ENCODE data around the gene ATAD3B. TPM values are rescaled to one million over a fixed set of nuclear protein-coding genes. Genes with fewer than 3 reads are reported as not detected.

The ATAD3B gene
- total RNA-seq, 2 donors from 2014 or later: 16.8 to 26.9 TPM

DNA sequence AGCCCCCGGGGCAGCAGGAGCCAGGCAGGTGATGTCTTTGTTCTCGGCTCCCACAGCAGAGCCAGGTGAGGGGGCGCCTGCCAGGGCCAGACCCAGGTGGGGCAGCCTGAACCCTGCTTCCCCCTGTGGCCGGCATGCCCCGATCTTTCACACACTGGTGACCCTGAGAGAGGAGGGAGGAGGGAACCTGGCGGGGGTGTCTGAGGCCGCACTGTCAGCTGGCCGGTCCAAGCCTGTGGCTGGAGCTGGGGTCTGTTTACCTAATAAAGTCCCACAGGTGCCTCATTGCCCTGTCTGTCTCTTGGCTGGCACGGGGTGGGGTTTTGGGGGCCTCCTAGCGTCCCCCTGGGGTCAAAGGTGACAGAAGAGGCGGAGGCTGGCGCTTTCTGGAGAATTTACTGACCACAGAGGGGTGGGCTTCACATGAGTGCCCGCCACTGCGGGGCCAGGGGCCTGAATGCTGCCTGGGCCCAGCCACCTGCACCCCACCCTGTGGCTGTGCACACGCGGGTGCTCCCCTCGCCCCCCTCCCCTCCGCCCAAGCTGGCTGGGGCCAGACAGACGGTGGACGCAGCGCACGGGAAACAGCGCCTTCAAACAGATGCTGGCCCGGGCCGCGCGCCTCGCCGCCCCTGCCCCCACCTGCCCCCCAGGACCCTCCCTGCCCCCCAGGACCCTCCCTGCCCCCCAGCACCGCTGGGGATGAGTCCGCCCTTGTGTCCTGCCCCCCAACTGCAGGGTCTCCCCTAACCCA, 63.0 kb downstream of the ATAD3B start:
- no peaks in the 10 kb centered on the region for H3K9me3 ChIP-seq
- no peak for DNase-seq (ENCODE audit: low spot score)
- H3K4me1 ChIP-seq (replicated peaks): peaks cover 4% of the 10 kb centered on the region
- intact Hi-C loops (cut with DNase I): no loop called here
- H3K4me3 ChIP-seq: no peak overlapping the region
- no peak overlapping the region for H3K27ac ChIP-seq
- no peaks in the 10 kb centered on the region for H3K36me3 ChIP-seq
- TF ChIP-seq POLR2AphosphoS5 (IDR thresholded peaks at IDR 0.05) (no peak), POLR2A (IDR thresholded peaks at IDR 0.05) (no peak)
- TF ChIP-seq, protein P1, sequence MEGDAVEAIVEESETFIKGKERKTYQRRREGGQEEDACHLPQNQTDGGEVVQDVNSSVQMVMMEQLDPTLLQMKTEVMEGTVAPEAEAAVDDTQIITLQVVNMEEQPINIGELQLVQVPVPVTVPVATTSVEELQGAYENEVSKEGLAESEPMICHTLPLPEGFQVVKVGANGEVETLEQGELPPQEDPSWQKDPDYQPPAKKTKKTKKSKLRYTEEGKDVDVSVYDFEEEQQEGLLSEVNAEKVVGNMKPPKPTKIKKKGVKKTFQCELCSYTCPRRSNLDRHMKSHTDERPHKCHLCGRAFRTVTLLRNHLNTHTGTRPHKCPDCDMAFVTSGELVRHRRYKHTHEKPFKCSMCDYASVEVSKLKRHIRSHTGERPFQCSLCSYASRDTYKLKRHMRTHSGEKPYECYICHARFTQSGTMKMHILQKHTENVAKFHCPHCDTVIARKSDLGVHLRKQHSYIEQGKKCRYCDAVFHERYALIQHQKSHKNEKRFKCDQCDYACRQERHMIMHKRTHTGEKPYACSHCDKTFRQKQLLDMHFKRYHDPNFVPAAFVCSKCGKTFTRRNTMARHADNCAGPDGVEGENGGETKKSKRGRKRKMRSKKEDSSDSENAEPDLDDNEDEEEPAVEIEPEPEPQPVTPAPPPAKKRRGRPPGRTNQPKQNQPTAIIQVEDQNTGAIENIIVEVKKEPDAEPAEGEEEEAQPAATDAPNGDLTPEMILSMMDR (IDR thresholded peaks at IDR 0.05): no peak
- no peaks in the 10 kb centered on the region for H3K27me3 ChIP-seq (replicated peaks; ENCODE audit: insufficient read depth)
- 83% methylated on average over 19 of the region's 31 CpGs for WGBS

DNA sequence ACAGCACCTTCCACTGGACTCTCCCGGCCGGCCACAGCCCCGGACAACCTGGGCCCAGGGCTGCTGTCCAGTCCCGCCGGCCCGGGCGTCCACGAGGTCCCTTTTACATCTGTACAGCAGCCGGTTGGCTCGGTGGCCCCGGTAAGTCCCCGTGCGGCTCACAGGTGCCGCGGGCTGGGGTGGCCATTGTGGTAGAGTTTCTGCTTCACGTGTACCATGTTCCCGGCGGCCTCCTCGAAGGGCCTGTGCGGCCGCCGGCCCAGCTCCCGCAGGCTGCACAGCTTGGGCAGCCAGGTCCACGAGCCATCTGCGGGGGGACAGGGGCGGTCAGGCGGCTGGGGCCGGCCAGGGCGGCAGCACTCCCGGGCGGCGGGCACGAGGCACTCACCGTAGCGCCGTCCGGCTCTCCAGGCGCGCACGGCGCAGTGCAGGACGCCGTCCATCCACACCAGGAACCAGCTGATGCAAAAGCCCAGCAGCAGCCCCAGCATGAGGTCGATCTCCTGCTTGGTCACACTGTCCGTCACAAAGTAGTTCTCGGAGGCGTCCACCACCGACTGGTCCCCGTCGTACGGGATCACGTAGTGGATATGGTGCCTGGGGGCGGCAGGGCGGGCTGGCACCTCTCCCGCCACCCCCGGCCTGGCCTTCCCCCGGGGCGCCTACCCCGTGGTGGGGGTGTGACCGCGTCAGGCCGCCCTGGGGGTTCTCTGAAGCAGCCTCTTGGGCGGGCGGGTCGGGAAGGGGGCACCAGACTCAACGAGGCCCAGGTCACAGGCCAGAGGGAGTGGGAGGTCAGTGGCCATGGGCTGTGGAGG, 63.8 kb downstream of the ATAD3B start:
- Histone ChIP-seq H3K4me1 (replicated peaks) (peaks cover 4% of the 10 kb centered on the region), H3K4me3 (no peak overlapping the region), H3K36me3 (no peaks in the 10 kb centered on the region), H3K27me3 (replicated peaks; ENCODE audit: insufficient read depth) (no peaks in the 10 kb centered on the region), H3K27ac (no peak overlapping the region), H3K9me3 (no peaks in the 10 kb centered on the region)
- 90% methylated on average over 66 of the region's 66 CpGs for WGBS
- DNase-seq (ENCODE audit: low spot score): no peak
- intact Hi-C loops (cut with DNase I): no loop called here
- TF ChIP-seq POLR2A (IDR thresholded peaks at IDR 0.05) (no peak), POLR2AphosphoS5 (IDR thresholded peaks at IDR 0.05) (no peak)
- TF ChIP-seq, protein P1 (IDR thresholded peaks at IDR 0.05): no peak

DNA sequence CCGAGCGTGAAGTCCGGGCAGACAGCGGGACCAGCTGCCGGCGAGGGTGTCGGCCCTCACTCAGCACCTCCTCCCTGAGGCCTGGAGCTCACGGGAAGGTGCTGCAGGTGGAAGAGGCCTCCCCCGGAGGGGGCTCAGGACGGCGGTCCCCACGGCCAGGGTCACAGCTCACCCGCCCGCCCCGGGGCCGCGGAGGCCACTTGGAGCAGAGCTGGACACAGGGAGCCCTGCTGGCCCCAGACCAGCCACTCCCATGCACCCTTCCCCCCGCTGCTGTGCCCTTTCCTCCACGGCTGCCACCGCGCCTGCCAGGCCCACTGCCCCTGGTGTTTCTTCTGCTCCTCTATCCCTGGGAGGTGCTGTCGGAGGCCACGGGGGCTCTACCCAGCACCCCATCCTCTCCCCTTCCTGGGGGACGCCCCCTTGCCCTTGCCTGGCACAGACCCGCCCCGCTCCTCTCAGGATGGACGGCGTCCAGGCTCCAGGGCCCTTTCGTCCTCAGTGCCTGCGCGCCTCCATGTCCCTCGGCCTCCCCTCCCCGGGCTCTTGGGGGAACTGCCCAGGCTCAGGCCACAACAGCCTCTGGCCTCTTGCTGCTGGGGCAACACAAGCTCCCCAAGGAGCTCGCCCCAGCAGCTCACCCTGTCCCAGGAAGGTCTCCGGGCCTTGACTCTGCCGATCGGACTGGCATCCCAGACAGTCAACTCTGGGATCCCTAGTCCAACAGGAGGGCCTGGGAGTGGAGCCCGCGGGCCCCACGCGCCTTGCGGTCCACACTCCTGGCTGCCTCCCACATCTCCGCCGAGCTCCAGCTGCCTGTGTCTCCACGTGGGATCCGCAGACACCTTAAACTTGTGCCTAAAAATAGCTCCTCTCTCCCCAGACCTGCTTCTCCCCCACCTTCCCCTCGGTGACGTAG, 64.7 kb downstream of the ATAD3B start:
- DNase-seq (ENCODE audit: low spot score): no peak
- H3K27me3 ChIP-seq (replicated peaks; ENCODE audit: insufficient read depth): no peaks in the 10 kb centered on the region
- no peak overlapping the region for H3K4me3 ChIP-seq
- 82% methylated on average over 47 of the region's 48 CpGs for WGBS
- H3K9me3 ChIP-seq: no peaks in the 10 kb centered on the region
- H3K36me3 ChIP-seq: no peaks in the 10 kb centered on the region
- intact Hi-C loops (cut with DNase I): no loop called here
- TF ChIP-seq, protein P1 (IDR thresholded peaks at IDR 0.05): no peak
- TF ChIP-seq POLR2A (IDR thresholded peaks at IDR 0.05) (no peak), POLR2AphosphoS5 (IDR thresholded peaks at IDR 0.05) (no peak)
- H3K4me1 ChIP-seq (replicated peaks): peaks cover 4% of the 10 kb centered on the region
- H3K27ac ChIP-seq: no peak overlapping the region

DNA sequence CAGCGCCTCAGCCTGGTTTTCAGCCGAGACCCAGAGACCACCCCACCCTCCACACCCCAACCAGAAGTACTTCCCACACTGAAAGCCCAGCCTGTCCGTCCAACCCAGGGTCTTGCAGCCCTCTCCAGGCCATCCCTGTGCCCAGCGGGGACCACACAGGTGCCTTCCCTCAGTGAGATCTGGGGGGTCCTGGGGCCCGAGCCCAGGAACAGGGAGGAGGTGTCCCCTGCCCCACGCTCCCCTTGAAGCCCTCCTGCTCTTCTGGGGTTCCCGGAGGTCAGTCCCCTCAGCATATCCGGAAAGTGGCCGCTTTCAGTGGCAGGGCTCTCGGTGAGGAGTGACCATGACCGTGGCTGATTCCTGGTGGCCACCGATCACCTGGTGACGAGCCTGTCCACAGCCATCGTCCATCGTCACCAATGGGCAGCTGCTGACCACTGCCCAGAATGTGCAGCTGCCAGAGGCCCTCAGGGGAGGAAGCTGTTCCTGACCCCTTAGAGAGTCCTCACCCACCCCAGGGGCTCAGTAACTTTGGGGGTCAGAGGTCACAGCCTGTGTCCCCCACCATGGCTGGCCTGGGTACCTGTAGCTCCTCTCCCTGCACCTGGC, 65.5 kb downstream of the ATAD3B start:
- TF ChIP-seq, protein P1 (IDR thresholded peaks at IDR 0.05): no peak
- TF ChIP-seq POLR2A (IDR thresholded peaks at IDR 0.05) (no peak), POLR2AphosphoS5 (IDR thresholded peaks at IDR 0.05) (no peak)
- no peak for DNase-seq (ENCODE audit: low spot score)
- Histone ChIP-seq H3K36me3 (no peaks in the 10 kb centered on the region), H3K4me3 (no peak overlapping the region), H3K27ac (no peak overlapping the region), H3K9me3 (no peaks in the 10 kb centered on the region), H3K27me3 (replicated peaks; ENCODE audit: insufficient read depth) (no peaks in the 10 kb centered on the region), H3K4me1 (replicated peaks) (peaks cover 4% of the 10 kb centered on the region)
- WGBS: 90% methylated on average over 15 of the region's 15 CpGs
- intact Hi-C loops (cut with DNase I): no loop called here

All from prostate gland (tissue), 2 donors.